ENCODE data around the gene NBPF8.
"Not testable (repeated sequence)": the region's sequence is repeated elsewhere in the genome, so short reads cannot be mapped to it uniquely, and the experiment has no call there.

Gene NBPF8, protein sequence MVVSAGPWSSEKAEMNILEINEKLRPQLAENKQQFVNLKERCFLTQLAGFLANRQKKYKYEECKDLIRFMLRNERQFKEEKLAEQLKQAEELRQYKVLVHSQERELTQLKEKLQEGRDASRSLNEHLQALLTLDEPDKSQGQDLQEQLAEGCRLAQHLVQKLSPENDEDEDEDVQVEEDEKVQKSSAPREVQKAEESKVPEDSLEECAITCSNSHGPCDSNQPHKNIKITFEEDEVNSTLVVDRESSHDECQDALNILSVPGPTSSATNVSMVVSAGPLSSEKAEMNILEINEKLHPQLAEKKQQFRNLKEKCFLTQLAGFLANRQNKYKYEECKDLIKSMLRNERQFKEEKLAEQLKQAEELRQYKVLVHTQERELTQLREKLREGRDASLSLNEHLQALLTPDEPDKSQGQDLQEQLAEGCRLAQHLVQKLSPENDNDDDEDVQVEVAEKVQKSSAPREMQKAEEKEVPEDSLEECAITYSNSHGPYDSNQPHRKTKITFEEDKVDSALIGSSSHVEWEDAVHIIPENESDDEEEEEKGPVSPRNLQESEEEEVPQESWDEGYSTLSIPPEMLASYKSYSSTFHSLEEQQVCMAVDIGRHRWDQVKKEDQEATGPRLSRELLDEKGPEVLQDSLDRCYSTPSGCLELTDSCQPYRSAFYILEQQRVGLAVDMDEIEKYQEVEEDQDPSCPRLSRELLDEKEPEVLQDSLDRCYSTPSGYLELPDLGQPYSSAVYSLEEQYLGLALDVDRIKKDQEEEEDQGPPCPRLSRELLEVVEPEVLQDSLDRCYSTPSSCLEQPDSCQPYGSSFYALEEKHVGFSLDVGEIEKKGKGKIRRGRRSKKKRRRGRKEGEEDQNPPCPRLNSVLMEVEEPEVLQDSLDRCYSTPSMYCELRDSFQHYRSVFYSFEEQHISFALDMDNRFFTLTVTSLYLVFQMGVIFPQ

DNA sequence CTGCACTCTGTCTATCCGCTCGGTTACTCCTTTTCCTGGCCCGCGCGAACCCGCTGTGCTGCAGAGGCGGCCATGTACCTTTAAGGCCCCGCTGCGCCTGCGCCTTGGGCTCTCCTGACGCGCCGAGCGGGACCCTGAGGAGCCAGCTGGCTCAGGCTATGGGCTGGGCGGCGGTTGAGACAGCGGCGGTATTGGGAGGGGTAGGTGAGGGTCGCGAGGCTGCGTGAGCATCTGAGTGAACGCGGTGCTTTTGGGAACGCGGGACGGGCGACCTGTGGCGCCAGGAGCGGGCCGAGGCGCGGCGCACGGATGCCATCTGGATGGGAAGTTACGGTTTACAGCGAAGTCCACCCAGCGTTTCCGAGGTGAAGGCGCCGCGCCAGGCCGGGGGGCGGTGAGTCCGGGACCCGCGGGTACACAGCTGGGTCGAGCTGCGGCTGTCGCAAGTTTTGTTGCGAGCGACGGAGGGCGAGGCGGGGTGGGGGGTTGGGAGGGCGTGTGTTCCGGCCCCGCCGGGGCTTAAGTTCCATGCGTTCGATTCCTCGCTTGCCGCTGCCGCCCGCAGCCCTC, at the start of gene NBPF8:
NBPF8 (plus strand) TSS at position 125 of the 570 bp plus-strand sequence. CDS start 21,488 bp downstream, outside the sequence.
- peak; percentile 95 to 97 for ATAC-seq

DNA sequence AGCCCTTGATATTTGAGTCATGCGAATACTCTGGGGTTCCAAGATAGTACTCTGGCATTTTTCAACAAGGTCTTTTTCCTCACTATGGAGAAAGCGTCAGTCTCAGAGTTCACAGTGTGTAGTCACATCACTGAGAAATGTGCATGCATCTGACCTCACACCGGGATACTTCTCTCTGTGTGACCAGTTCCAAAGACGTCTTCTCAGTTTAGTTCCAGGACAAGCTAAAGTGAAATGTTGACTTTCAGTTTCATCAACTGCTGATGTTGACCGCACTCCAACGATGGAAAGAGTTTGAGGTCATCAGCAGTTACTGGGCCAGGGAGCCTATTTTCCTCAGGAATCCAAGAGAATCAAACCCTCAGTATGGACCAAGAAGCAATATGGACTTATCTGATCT, 47.1 kb upstream of the NBPF8 start:
- not testable (repeated sequence) for ATAC-seq

DNA sequence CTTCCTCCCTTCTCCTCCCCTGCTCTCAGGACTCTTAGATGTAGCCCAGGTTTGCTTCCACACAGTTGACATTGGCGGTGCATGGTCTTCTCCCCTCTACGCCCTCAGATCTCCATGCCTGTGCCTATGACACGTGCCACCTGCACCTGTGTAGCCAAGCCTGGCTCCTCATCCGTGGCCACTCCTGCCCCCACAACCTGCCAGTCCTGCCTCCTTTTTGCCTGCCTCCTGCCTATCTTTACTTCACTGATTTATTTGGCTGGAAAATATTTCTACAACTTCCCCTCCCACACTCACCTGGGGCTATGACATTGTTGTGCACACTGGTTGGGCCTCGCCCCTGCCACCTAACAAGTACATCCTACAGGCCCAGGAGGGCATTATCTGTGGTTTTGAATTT, 28.2 kb upstream of the NBPF8 start:
- ATAC-seq, result not testable (repeated sequence)

DNA sequence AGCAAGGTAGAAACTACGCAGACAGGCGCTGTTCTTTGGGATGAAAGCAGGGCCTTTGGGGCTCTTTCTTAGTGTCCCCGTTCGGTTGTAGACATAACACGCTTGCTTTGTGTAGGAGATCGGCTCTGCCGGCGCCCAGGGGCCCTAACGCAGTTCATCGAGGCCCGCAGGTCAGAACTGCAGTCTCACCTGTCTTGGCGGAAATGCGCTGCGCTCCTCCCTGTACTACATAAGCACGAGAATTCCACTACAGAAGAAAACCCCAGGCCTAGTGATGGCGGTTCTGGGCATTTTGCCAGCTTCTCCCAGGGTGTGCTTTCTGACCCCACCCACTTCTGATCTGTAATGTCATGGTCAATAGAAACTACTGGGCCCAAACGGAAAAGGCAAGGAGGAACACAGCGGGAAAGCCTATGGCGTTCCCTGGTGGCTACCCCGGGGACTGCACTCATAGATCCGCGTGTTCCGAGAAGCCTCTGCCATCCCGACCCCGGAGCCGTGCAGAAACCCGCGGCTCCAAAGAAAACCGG, 26.2 kb upstream of the NBPF8 start:
- not testable (repeated sequence) for ATAC-seq

DNA sequence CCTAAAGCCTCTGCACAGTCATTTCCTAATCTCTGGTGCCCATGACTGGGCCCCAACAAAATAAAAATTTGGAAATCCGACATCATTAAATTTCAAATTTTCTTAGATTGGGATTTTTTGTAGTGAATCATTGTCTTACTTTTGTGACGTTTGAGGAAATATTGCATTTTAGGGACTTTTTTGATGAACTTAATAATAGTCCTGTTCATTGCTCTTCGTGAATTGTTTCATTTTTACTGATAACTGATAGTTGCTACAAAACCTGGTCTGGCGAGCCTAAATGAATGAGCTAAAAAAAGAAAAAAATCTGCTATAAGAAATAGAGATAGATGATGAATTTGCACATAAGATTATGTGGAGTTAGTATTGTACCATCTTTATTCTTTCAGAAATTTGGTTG, 23.5 kb upstream of the NBPF8 start:
- ATAC-seq, result not testable (repeated sequence)

DNA sequence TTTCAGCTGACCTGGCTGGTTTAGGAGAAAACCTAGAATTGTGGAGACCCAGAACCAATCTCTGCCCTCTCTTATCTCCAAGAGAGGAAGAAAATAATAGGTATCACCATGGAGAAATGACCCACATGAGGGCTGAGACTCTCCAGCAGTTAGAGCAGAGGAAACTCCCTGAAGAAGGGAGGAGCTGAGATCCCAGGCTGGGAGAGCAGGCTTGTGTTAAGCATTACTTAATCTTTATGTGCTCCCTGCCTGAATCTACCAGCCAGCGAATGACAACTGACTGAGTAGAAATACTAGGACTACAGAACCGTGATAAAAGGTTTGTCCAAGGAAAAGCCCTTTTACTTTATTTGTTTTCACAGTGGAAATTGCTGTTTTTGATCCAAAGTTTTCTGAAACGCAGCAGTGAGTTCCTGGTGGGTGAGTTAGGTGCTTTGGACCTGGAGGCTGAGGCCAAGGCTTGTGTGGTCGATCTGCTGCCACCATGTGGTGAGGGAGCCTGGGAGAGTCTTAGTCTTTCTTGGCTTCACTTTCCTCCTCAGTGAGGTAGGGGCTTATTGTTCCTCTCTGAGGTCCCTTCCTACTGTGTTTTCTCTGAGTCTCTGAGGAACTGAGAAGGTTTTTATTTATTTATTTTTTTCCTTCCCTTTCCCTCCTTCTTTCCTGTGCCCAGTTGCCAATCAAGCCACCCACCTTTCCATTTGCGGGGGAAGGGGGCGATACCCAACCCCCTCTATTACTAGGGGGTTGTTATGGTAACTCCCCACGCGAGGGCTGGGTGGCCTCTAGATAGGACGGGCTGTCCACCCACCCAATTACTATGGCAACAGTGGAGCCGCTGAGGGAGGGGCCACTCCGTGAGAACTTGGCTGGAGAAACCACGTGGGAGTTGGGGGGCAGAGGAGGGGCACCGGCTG, 21.3 kb upstream of the NBPF8 start:
- ATAC-seq, result not testable (repeated sequence)

DNA sequence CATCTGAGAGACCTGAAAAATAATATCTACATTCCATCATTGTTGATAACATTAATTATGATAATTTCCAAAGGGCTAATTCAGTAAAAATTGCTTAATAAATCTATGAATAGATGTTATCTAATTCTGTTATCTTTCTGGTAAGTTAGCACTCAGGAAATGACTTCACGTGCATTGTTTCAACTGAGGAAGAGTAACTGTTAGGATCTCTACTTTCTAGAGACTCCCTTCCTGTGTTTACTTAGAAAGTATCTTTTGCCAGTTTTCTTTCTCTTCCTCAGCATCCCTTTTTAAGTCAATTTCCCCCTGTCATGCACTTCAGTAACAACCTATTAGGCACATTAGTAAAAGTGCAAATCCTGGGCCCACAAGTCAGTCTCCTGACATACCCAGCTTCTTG, 9.5 kb upstream of the NBPF8 start:
- ATAC-seq, result not testable (repeated sequence)

DNA sequence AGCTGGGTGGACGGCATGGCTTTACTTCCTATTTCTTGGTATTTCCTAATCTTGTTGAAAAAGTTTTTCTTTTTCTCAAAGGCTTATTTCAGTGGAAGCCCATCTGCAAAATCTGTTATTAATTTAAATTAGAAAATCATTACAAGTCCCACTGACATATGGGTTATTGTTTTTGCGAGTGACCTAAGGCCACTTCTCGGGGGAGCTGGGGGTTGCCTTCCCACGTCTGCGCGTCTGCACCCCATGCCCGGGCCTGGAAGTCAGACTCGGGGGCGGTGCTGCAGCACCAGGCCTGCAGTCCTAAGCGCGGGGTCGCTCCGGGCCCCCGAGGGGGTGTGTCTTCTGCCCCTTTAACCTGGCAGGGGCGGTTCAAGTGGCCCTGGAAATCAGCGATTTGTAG, 384 bp upstream of the NBPF8 start:
- ATAC-seq, result peak; percentile 5 to 9

DNA sequence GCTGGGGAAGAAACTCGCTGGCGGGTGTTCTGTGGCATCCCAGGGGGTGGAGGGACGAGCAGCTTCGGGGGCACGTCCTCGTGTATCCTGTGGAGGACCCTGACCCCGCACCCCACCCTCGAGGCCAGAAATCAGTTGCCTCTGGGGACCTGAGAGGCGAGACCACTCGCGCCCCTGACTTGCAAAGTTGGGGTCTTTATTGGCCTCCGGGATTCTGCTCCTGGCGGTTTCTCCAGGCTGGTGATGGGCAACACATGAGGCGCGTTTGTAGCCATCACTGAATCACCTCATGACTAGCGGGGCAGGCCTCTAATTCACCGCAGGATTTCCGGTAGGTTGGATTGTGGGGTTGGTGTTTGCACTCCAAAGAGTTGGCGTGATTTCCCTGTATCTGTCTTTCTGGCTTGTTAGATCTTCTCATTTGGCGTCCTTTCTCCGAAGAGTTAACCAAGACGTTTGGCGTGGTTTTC, 692 bp downstream of the NBPF8 start:
- ATAC-seq, result peak; percentile 31 to 65

DNA sequence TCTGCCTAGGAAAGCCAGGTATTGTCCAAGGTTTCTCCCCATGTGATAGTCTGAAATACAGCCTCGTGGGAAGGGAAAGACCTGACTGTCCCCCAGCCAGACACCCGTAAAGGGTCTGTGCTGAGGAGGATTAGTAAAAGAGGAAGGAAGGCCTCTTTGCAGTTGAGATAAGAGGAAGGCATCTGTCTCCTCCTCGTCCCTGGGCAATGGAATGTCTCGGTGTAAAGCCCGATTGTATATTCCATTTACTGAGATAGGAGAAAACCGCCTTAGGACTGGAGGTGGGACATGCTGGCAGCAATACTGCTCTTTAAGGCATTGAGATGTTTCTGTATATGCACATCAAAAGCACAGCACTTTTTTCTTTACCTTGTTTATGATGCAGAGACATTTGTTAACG, 10.2 kb downstream of the NBPF8 start:
- ATAC-seq, result not testable (repeated sequence)

DNA sequence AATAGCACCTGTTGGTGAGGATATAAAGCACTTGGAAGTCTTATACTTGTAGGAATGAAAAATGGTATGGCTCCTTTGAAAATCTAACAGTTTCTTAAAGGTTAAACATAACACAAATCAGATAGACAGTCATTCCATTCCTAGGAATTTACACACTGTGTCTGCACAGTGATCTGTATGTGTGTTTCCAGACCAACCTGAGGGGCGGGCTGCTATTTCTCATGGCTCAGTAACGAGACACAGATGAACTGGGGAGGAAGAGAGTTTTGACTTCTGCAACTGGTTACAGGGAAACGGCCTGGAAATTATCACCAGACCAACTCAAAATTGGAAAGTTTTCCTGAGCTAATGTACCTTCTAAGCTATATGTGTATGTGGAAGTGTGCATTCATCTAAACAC, 16.8 kb downstream of the NBPF8 start:
- not testable (repeated sequence) for ATAC-seq

DNA sequence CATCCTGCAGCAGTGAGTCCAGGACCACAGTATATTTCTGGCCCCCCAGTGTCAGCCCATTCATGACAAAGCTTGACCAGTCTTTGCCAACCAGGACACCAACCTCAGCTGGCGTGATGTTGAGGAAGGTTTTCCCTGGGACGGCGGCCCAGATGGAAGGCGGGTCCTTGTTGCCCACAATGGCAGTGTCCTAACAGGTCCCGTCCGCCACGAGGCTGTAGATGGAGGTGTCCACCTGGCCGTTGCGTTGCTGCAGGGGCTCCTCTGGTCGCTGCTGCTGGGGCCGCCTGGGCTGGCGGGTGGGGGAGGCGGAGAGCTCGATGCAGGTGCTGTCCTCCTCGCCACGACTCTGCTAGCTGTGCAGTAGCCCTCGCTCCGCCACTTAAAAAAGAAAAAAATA, 19.0 kb downstream of the NBPF8 start:
- not testable (repeated sequence) for ATAC-seq

DNA sequence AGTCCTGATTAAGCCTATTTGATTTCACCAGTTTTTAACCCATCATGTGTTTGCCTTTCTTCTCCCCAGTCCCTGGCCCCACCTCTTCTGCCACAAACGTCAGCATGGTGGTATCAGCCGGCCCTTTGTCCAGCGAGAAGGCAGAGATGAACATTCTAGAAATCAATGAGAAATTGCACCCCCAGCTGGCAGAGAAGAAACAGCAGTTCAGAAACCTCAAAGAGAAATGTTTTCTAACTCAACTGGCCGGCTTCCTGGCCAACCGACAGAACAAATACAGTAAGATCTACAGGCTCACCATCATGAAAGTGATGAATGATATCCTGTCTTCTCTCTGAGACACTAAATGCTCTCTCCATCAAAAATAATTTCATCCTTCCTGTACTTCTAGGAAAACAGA, 34.3 kb downstream of the NBPF8 start:
- ATAC-seq, result not testable (repeated sequence)
